Head of caudate nucleus (tissue), 42 donors: ENCODE results near the gene SCAF8.
A peak's percentile ranks its signal among the peaks of the same experiment; 100 is the strongest.
"Not testable (repeated sequence)": the region's sequence is repeated elsewhere in the genome, so short reads cannot be mapped to it uniquely, and the experiment has no call there.

Experiments used
- DNase-seq, 42 donors: peaks; one replicate each; pipeline versions ENCODE4 v3.0.0 to v3.0.0-alpha.2; 2020 to 2021; ENCODE audit warnings: mixed read lengths in 7 of 42
- intact Hi-C: fragments of 100-400 bp; cut with DNase I; formaldehyde crosslinking; loops from one replicate; pipeline ENCODE4 v1.15.0; 2022

The SCAF8 gene

DNA sequence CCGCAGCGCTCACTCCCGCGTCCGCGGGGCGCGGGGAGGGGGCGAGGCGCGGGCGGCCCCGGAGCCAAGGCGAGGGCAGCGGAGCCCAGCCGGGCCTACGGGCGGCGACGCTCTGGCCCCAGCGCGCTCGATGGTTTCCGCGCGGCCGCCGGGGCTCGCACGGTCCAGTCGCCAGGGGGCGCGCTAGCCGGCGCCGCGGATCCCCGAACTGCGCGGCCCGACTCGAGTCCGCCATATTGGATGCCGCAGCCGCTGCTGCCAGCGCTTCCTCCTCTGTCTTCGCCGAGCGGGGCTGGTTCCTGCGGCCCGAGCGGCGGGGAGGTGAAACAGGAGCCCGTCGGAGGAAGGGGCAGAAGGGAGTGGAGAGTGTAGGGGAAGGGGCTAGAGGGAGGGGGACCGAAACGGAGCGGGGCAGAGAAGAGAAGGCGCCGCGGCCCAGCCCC, at the start of gene SCAF8:
TSS of gene SCAF8 (plus strand) at position 234 of the 443 bp plus-strand sequence. CDS start 485 bp downstream, outside the sequence.
- peak; percentile 41 to 92 (median 84) for DNase-seq
- intact Hi-C loops = loop anchor here (2.0 kb wide), 1 partner anchor 58 kb away; no protein-coding TSS in a partner anchor

GRCh38 chr6:154683756-154684523, 49.3 kb upstream of the SCAF8 start:
- peak in 1 of 42 donors; percentile 10 for DNase-seq
- intact Hi-C loops = no loop called here

DNA sequence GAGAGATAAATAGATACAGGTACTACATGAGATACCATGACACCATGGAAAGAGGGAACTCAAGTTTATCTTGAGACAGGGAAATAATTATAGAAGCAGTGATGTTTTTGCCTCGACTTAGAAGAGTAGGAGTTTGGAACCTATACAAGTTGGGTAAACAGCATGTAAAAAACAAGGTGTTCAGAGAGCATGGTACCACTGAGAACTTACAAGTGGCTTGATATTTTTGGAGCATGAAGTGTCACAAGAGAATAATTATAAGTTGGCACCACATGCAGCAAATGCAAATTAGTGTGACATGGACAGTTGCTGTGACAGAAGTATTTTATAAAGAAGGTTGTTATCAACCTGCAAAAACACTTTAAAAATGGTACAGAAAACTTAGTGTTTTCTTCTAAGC, 47.1 kb upstream of the SCAF8 start:
- intact Hi-C loops = no loop called here
- no peak for DNase-seq

DNA sequence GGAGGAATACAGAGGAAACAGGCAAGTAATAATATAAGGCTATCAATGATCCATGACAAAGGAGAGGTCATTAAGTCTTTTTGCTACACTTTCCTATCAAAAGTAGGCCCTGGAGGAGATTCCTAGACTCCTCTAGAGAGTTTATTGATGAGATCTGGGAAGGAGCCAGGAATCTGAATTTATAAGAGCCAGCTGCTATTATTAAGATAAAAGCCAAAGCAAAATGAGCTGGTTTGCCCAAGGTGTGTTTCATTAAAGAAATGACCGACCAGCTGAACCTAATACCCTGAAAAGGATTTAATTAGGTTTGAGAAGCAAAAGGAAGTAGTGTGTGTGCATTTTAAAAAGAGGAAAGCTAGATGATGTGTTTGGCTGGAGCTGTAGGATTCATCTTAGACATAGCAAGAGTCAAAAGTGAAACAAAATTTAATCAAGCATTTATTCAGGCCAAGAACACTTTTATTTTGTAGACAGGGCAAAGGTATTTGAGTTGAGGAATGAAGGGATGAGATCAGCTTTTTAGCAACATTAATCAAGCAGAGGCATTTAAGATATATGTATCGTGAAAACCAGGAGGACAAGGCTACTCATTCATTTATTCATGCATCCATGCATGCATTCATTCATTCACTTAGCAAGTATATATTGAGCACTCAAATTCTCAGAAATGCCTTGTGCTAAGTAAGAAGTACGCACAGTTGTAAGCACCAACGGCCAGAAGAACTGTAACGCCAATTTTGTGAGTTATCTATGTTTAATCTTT, 43.5 kb upstream of the SCAF8 start:
- intact Hi-C loops = no loop called here
- DNase-seq = no peak

DNA sequence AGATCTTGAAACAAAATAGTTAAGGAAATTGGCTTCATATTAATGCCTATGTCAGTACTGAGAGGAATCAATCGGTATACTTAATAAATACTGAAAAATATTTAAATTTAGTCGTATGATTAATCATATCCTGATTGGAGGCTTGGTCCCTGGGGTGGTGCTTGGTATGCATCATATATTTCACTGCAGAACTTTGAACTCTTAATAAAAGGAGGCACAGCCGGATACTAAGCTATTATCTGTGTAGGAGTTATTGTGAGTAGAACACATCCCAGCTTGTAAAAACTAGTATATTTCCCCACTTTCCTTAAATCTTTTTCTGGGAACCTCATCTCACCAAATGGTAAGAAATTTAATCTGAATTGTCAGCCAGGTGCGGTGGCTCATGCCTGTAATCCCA, 42.4 kb upstream of the SCAF8 start:
- intact Hi-C loops = no loop called here
- DNase-seq = no peak

- intact Hi-C loops = no loop called here
- no peak for DNase-seq
These were observed 36.6 kb upstream of the SCAF8 start for GRCh38 chr6:154696661-154697060.

DNA sequence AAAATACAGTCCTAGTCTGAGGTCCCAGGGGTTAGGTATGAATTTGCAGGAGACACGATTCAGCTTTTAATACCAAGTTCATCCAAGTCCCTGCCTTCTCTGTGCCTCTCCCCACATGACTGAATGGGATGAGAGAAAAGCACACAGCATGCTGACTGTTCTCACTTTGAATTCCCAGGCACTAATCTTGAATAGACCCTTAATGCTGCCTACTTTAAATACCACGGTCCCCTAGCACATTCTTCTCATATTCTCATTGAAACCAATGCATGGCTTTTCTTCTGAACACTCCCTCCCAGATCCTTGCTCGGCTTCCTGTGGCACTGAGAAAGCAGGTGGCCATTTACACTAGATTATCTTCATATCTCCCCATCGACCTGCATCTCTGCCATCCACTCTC, 30.1 kb upstream of the SCAF8 start:
- intact Hi-C loops = no loop called here
- no peak for DNase-seq

GRCh38 chr6:154705471-154706113, 27.6 kb upstream of the SCAF8 start:
- intact Hi-C loops = no loop called here
- no peak for DNase-seq

GRCh38 chr6:154706389-154706788, 26.8 kb upstream of the SCAF8 start:
- DNase-seq = no peak
- intact Hi-C loops = no loop called here

DNA sequence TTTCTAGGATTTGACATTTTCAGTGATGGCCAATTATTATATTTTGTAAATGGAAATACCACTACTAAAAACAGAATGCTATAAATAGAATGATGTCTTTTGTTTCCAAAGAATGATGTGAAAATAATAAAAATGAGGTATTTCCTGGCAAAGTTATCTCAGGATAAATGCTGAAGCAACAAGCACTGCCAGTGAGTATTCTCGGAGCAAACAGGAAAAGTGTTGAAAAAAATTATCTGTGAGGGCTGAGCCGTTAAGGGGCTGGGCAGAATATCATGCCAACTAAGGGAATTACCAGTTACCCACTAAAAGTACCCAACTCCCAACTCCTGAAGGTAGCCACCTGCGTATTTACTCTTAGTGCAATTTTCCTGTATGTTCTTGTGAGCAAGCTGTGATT, 23.6 kb upstream of the SCAF8 start:
- intact Hi-C loops = no loop called here

DNA sequence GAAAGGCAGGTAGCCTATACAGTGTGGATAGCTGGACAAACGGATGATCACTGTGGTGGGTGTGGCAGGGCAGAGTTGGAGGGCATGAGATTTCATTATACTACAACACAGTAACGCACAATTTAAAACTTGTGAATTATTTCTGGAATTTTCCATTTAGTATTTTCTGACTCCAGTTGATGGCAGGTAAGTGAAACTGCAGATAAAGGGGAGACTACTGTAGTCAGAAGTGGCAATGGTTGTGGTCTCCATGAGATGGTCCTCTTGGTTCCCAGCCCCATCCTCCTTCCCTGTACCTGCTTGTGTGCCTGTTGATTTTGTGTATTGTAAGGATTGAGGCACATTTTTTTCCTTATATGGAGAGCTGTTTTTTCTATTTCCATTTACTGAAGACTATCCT, 22.5 kb upstream of the SCAF8 start:
- peak in 1 of 42 donors; percentile 9 for DNase-seq

More for the DNA sequence above, 23.6 kb upstream of the SCAF8 start:
- DNase-seq = peak in 1 of 42 donors; percentile 5

GRCh38 chr6:154715446-154715845, 17.8 kb upstream of the SCAF8 start:
- intact Hi-C loops = no loop called here
- no peak for DNase-seq

More for the DNA sequence above, 22.5 kb upstream of the SCAF8 start:
- intact Hi-C loops = no loop called here

DNA sequence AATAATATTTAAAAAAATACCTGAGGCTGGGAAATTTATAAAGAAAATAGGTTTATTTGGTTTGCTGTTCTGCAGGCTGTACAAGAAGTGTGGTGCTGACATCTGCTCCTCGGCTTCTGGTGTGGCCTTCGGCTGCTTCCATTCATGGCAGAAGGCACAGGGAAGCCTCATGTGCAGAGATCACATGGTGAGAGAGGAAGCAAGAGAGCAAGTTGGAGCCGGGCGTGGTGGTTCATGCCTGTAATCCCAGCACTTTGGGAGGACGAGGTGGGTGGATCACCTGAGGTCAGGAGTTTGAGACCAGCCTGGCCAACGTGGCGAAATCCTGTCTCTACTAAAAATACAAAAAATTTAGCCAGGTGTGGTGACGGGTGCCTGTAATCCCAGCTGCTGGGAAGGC, 16.9 kb upstream of the SCAF8 start:
- intact Hi-C loops = not testable (repeated sequence)
- DNase-seq = peak in 1 of 42 donors; percentile 18

DNA sequence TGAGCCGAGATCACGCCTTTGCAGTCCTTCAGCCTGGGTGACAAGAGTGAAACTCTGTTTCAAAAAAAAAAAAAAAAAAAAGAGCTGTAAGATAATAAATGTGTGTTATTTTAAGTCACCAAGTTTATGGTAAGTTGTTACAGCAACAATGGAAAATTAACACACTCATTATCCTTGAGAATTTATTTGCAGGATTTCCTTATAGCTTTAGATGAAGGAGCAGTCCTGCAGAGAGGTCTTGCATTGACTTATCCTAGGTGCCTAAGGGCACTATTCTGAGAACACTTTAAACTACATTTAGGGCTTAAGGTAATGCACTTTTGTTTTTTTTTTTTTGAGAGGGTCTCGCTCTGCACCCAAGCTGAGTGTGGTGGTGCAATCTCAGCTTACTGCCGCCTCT, 13.8 kb upstream of the SCAF8 start:
- intact Hi-C loops = no loop called here
- DNase-seq = no peak

DNA sequence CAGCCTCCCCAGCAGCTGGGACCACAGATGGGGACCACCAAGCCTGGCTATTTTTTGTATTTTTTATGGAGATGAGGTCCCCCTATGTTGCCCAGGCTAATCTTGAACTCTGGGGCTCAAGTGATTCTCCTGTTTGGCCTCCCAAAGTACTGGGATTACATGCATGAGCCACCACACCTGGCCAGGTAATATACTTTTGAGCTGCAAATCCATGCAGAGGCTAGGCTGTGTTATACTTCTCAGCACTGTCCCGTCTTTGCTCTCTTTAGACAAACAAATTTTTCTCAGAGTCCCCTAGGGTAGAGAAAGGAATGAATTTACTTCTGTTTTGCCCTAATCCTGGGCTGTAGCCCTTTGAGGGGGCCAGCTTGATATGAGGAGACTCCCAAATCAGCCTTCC, 13.4 kb upstream of the SCAF8 start:
- intact Hi-C loops = no loop called here
- DNase-seq = no peak

GRCh38 chr6:154721460-154721859, 11.8 kb upstream of the SCAF8 start:
- intact Hi-C loops = no loop called here
- DNase-seq = no peak

DNA sequence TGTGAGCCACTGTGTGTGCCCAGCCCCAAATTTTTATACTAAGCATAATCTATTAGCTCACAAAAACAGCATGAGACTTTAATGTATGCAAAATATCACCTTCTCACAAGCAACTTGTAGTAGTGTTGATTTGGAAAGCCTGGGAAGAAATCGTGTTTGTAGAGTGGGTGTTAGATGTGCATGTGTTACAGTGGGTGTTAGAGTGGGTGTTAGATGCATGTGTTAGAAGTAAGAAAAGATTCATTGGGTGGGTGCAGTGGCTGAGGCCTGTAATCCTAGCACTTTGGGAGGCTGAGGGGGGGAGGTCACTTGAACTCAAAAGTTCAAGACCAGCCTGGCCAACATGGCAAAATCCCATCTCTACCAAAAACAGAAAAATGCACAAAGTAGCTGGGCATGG, 6.3 kb upstream of the SCAF8 start:
- intact Hi-C loops = no loop called here
- no peak for DNase-seq

DNA sequence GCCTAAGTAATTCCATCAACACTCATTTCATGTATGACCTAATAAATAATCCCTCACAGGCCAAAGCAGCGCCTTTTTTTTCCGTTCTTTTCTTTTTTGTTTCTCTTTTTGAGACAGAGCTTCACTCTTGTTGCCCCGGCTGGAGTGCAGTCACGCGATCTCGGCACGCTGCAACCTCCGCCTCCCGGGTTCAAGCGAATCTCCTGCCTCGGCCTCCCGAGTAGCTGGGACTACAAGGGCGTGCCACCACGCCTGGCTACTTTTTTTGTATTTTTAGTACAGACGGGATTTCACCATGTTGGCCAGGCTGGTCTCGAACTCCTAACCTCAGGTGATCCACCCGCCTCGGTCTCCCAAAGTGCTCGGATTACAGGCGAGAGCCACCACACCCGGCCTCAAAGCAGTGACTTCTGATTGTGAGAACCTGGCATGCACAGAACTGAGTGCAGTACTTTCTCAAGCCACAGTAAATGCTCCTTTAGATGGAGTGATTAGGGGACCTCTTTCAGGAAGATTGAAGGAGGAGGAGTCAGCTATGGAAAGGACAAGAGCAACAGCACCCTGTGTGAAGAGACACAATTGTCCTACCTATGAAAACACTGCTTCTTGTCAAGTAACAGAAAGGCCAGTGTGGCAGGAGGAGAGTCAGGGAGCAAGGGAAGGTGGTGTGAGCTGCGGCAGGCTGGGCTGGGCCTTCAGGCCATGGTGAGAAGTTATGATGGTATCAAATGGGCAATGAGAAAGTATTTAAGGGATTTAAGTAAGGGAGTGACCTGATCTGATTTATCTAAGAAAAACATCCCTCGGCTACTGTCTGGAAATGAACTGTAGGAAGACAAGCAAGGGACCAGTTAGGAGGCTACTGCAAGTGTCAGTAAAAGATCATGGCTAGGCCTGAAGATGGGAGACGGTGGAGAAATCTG, 1.7 kb upstream of the SCAF8 start:
- no peak for DNase-seq
- intact Hi-C loops = loop anchor here (2.0 kb wide), 1 partner anchor 57 kb away; no protein-coding TSS in a partner anchor
